Psoas muscle (tissue), 8 donors: ENCODE data around the gene RAI1. TPM values are rescaled to one million over a fixed set of nuclear protein-coding genes. Genes with fewer than 3 reads are reported as not detected.
A peak's percentile ranks its signal among the peaks of the same experiment; 100 is the strongest.

ENCODE experiments used
- ATAC-seq, 4 donors: fragments of 200-7000 bp; cut with Tn5 transposase; one replicate each; pipeline ENCODE4 v1.9.1; 2020; ENCODE audit warnings: moderate library complexity in 3 of 4, mild to moderate bottlenecking in 2 of 4
- DNase-seq, 2 donors: peaks; one replicate each; pipeline ENCODE4 v3.0.0-alpha.2; 2020
- H3K27ac ChIP-seq: fragments of 200-600 bp; one replicate; pipeline ENCODE4 v1.8.0; 2022
- H3K27me3 ChIP-seq, 3 donors: fragments of 200-600 bp in 1 of 3; one replicate each; pipeline versions ENCODE4 v1.6.1 to v1.8.0; 2013 to 2022; ENCODE audit warnings: low read length in 2 of 3, mild to moderate bottlenecking in 2 of 3, moderate library complexity in 1 of 3; ENCODE audit not compliant: insufficient read depth in 3 of 3
- H3K36me3 ChIP-seq, 2 donors: fragments of 200-600 bp in 1 of 2; one replicate each; pipeline versions ENCODE4 v1.6.1 to v1.8.0; 2013 to 2022; ENCODE audit warnings: low read depth in 1 of 2, mild to moderate bottlenecking in 1 of 2, moderate library complexity in 1 of 2; ENCODE audit not compliant: insufficient read depth in 1 of 2
- H3K4me1 ChIP-seq: fragments of 200-600 bp; one replicate; pipeline ENCODE4 v1.8.0; 2022
- H3K4me3 ChIP-seq: fragments of 200-600 bp; one replicate; pipeline ENCODE4 v1.8.0; 2022; ENCODE audit warnings: mild to moderate bottlenecking
- H3K9me3 ChIP-seq: fragments of 200-600 bp; one replicate; pipeline ENCODE4 v1.8.0; 2022
- WGBS, 3 donors: extraction: QIAGEN DNeasy Blood & Tissue Kit; methylation state at CpG; one replicate each; pipeline versions ENCODE4 v1.1.6 to v1.1.7; 2013; 5-methylcytosine and 5-hydroxymethylcytosine counted together
- intact Hi-C, 2 donors: fragments of 100-400 bp; cut with DNase I; formaldehyde crosslinking; loops; one replicate each; pipeline versions ENCODE4 v1.11.0 to v1.14.2; 2022
- polyA plus RNA-seq, 3 donors: library from polyadenylated mRNA; stranded (reverse); fragments of 200-250 nt; gene quantifications; one replicate each; pipeline ENCODE4 v1.2.3, GENCODE V29; 2013
- total RNA-seq, 4 donors: library from RNA; stranded (reverse); fragmentation: NEBNext Ultra II Directional in 2 of 4; extraction: Animal tissue kit (Norgen Biotek cat#: 25700) in 2 of 4; gene quantifications; one replicate each; pipeline versions ENCODE4 v1.2.1 to v1.2.4, GENCODE V29; 2021 to 2023
- TF ChIP-seq, protein P1 (sequence below): fragments of 200-600 bp; IDR thresholded peaks from one replicate; pipeline ENCODE4 v1.8.0; 2022; ENCODE audit warnings: antibody characterized with exemption
- donor health status: healthy with polysubstance abuse.
- donor health status: DM: no; HTN: no; CAD: no; lungs with moderate emphysema.
- donor health status: Bipolar disorder and iron deficiency.
- donor health status: healthy.
- donor health status: DM: yes; HTN: yes; CAD: no.
- donor health status: DM: no; HTN: no; CAD: no.
- donor health status: DM: no; HTN: no; CAD: no.
- donor health status: DM: yes; HTN: yes; CAD: no.

The RAI1 gene
- total and polyA plus RNA-seq, 7 donors: 4.0 to 9.0 (median 7.1) TPM

DNA sequence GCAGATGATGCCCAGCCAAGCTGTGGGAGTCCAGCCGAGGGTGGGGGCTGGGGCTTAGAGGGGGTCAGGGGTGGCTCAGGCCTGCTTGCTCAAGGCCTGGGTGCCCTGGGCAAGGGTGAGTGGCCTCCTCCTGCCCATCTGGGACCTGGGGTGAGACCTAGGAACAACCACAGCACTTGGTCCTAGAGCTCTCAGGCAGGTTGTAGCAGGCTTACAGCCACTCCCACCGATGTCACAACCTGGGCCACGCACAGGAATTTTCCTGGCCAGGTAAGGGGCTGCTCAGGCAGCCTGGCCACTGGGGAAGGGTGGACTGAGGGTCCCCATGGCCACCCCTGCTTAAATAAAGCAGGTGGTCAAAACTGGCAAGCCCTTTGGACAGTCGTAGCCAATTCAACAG is 161.8 kb downstream of the RAI1 start:
- TF ChIP-seq, protein P1, sequence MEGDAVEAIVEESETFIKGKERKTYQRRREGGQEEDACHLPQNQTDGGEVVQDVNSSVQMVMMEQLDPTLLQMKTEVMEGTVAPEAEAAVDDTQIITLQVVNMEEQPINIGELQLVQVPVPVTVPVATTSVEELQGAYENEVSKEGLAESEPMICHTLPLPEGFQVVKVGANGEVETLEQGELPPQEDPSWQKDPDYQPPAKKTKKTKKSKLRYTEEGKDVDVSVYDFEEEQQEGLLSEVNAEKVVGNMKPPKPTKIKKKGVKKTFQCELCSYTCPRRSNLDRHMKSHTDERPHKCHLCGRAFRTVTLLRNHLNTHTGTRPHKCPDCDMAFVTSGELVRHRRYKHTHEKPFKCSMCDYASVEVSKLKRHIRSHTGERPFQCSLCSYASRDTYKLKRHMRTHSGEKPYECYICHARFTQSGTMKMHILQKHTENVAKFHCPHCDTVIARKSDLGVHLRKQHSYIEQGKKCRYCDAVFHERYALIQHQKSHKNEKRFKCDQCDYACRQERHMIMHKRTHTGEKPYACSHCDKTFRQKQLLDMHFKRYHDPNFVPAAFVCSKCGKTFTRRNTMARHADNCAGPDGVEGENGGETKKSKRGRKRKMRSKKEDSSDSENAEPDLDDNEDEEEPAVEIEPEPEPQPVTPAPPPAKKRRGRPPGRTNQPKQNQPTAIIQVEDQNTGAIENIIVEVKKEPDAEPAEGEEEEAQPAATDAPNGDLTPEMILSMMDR: no peak
- intact Hi-C loops: no loop called here
- peaks cover 43% of the 10 kb centered on the region for H3K4me1 ChIP-seq
- H3K27ac ChIP-seq: no peak overlapping the region
- no peaks in the 10 kb centered on the region for H3K27me3 ChIP-seq
- peaks cover 0 to 15% of the 10 kb centered on the region in 2 donors for H3K36me3 ChIP-seq
- 72 to 95% (median 78%) methylated on average over 4 of the region's 4 CpGs for WGBS, 3 donors
- DNase-seq (no peak), ATAC-seq (no peak)
- H3K9me3 ChIP-seq: no peaks in the 10 kb centered on the region
- H3K4me3 ChIP-seq: no peak overlapping the region

DNA sequence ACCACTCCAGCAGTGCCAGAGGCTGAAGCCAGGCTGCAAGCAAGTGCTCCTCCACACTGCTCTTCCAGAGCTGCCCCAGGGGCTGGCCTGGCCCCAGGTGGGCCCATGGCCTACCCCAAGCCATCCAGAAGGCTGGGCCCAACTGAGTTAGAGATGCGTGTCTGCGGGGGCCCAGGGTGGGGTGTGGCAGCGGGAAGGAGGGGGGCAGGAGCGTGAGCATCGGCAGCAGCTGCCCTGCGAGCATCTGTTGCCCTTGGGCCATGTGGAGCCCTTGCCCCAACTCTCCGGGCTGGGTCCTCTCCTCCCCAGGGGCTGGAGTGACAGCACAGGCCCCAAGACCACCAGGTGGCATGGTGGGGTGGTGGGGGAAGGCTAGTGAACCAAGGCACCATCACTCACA is 162.8 kb downstream of the RAI1 start:
- H3K4me3 ChIP-seq: no peak overlapping the region
- peaks cover 43% of the 10 kb centered on the region for H3K4me1 ChIP-seq
- TF ChIP-seq, protein P1: no peak
- ATAC-seq (no peak), DNase-seq (no peak)
- WGBS, 3 donors: 46 to 67% (median 65%) methylated on average over 6 to 7 of the region's 7 CpGs
- no peaks in the 10 kb centered on the region for H3K9me3 ChIP-seq
- H3K36me3 ChIP-seq: peaks cover 0 to 15% of the 10 kb centered on the region in 2 donors
- no peaks in the 10 kb centered on the region for H3K27me3 ChIP-seq
- intact Hi-C loops: no loop called here
- H3K27ac ChIP-seq: peak overlapping the region; percentile 36

DNA sequence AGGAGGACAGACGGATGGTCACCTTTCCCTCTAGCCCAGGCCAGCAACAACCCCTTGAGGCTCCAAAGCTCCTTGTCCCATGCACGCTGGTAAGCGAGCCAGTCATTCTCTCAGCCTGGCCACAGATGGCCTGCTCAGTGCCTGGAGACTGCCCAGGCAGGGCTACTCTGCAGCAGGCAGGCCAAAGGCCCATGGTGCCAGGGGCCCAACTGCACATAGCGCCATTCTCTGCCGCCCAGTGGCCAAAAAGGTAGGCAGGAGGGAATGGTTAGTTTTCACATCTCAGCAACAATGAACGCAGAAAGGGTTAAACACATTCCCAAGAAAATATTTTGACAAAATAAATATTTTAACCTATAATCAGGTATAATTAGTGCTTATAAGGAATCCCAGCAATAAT is 163.2 kb downstream of the RAI1 start:
- Histone ChIP-seq H3K9me3 (no peaks in the 10 kb centered on the region), H3K4me1 (peaks cover 43% of the 10 kb centered on the region), H3K36me3 (peaks cover 0 to 15% of the 10 kb centered on the region in 2 donors), H3K4me3 (no peak overlapping the region), H3K27ac (peak overlapping the region; percentile 36), H3K27me3 (no peaks in the 10 kb centered on the region)
- TF ChIP-seq, protein P1: no peak
- WGBS, 3 donors: 42 to 69% (median 58%) methylated on average over 6 of the region's 6 CpGs
- DNase-seq (no peak), ATAC-seq (peak in 1 of 4 donors; percentile 28)
- intact Hi-C loops: no loop called here

DNA sequence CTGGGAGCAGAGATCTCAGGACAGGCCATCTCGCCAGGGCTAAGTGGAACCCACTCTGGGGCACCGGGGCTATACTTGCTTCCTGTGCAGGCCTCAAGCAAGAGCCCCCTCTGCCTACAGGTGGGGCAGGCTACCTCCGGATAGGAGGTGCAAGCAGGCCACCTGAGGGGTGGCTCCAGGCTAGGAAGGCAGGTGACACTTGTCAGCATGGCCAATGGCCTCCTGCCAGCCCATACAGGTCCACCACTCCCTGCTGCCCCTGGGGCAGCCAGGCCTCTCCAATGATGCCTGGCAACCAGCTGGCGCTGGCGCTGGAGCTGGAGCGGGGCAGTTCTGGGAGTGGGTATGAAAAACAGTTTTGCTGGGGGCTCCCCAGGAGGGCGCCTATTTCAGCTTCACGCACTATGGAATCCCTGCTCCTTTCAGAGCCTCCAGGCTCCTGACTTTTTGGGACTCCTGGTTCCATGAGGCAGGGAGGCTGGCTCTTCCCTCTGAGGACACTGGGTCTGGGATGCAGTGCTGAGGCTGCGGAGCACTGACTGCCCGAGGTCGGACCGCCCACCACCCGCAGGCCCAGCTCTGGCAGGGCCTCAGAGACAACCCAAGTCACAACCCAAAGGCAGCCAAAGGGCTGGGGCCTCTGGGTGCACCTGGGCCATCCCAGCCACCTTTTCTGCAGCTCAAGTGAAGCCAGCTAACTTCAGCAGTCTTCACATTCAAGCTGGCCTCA is 164.0 kb downstream of the RAI1 start:
- TF ChIP-seq, protein P1: no peak
- no peaks in the 10 kb centered on the region for H3K27me3 ChIP-seq
- H3K9me3 ChIP-seq: no peaks in the 10 kb centered on the region
- ATAC-seq (no peak), DNase-seq (no peak)
- peaks cover 0 to 15% of the 10 kb centered on the region in 2 donors for H3K36me3 ChIP-seq
- peaks cover 46% of the 10 kb centered on the region for H3K4me1 ChIP-seq
- intact Hi-C loops: no loop called here
- no peak overlapping the region for H3K4me3 ChIP-seq
- H3K27ac ChIP-seq: no peak overlapping the region
- 82 to 90% (median 85%) methylated on average over 13 of the region's 13 CpGs for WGBS, 3 donors

DNA sequence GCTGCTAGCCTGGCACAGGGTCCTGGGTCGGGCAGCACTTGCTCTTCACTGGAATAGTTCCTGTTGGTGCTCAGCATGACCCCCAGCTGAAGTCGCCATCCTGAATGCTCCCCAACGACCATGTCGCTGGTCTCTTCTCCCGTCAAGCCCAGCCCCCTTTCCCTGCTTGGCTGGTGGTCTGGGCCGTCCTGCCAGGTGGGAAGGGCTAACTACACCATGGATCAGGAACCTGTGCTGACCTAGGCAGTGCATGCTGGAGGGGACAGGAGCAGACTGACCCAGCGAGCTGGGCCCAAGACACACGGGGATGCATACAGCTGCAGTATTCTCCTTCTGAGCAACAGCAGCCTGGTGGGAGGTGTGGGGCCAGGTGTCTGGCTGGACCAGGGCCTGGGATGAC is 164.7 kb downstream of the RAI1 start:
- Histone ChIP-seq H3K36me3 (peaks cover 0 to 15% of the 10 kb centered on the region in 2 donors), H3K9me3 (no peaks in the 10 kb centered on the region), H3K27ac (no peak overlapping the region), H3K27me3 (no peaks in the 10 kb centered on the region), H3K4me3 (no peak overlapping the region), H3K4me1 (peaks cover 47% of the 10 kb centered on the region)
- no peak for ATAC-seq
- TF ChIP-seq, protein P1: no peak
- 82 to 90% (median 84%) methylated on average over 8 of the region's 8 CpGs for WGBS, 3 donors
- intact Hi-C loops: no loop called here
- no peak for DNase-seq
